Left lobe of liver (tissue), 2 donors: ENCODE measurements around the gene ZP3. TPM values are rescaled to one million over a fixed set of nuclear protein-coding genes. Genes with fewer than 3 reads are reported as not detected.
"Not testable (repeated sequence)": the region's sequence is repeated elsewhere in the genome, so short reads cannot be mapped to it uniquely, and the experiment has no call there.

ENCODE experiments used
- ATAC-seq: fragments of 200-7000 bp; cut with Tn5 transposase; one replicate; pipeline ENCODE4 v1.9.1; 2020; ENCODE audit warnings: mild to moderate bottlenecking, moderate library complexity
- DNase-seq: peaks from one replicate; pipeline ENCODE4 v3.0.0-alpha.2; 2020; ENCODE audit warnings: low spot score
- total RNA-seq: library from RNA; stranded (reverse); gene quantifications from one replicate; pipeline ENCODE4 v1.2.1, GENCODE V29; 2021
- donor health status: DM: no; HTN: no; CAD: no; lungs with moderate emphysema.
- donor health status: DM: no; HTN: yes; CAD: no.

The ZP3 gene
- 0.20 TPM for total RNA-seq

GRCh38 chr7:76424413-76425111 lies at the start of gene ZP3:
TSS of gene ZP3 (plus strand) at chr7:76424950. CDS start at chr7:76424965, 15 bp downstream.
- no peak for DNase-seq
- no peak for ATAC-seq

- no peak for DNase-seq
Measured at GRCh38 chr7:76375251-76375650, 49.5 kb upstream of the ZP3 start.

GRCh38 chr7:76377186-76377918 lies 47.4 kb upstream of the ZP3 start:
- DNase-seq (no peak), ATAC-seq (no peak)

More at GRCh38 chr7:76375251-76375650, 49.5 kb upstream of the ZP3 start:
- no peak for ATAC-seq

DNA sequence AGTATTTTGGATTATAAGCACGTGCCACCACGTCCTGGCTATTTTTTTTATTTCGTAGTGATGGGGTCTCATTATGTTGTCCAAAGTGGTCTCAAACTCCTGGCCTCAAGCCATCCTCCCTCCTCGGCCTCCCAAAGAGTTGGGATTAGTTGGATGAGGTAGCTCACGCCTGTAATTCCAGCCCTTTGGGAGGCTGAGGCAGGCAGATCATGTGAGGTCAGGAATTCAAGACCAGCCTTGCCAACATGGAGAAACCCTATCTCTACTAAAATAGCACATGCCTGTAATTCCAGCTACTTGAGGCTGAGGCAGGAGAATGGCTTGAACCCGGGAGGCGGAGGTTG lies 44.2 kb upstream of the ZP3 start:
- DNase-seq (peak; percentile 54), ATAC-seq (no peak)

DNA sequence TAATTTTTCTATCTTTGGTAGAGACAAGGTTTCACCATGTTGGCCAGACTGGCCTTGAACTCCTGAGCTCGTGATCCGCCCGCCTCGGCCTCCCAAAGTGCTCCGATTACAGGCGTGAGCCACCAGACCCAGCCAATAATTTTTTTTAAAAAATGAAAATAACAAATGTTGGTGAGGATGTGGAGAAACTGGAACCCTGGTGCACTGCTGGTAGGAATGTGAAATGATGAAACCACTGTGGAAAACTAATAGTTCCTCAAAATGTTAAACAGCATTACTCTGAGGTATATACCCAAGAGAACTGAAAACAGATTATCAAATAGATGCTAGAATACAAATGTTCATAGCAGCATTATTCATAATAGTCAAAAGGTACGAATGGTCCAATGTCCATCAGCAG lies 42.9 kb upstream of the ZP3 start:
- no peak for DNase-seq
- no peak for ATAC-seq

DNA sequence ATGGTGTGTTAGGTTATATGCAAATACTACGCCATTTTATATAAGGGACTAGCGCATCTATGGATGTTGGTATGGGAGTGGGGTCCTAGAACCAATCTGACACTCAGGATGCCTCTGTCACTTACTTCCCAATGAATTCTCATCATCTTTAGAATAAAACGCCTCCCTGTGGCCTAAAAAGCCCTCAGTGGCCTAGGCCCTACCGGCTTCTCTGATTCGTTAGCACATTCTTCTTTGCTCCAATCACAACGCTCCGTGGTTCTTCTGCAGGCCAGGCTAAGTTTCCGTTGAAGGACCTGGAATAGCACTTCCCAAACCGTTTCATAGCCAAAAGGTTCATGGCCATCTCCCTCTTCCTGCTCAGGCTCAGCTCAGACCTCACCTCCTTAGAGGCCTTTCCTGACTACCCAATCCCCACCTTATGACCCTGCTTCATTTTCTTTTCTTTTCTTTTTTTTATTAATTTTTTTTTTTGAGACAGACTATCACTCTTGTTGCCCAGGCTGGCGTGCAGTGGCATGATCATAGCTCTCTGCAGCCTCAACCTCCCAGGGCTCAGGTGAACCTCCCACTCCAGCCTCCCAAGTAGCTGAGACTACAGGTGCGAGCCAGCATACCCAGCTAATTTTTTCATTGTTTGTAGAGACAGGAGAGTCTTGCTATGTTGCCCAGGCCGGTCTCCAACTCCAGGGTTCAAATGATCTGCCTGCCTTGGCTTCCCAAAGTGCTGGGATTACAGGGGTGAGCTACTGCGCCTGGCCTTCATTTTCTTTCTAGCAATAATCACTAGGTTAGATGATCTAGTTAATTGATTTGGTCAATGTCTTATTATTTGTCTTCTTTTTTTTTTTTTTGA lies 41.4 kb upstream of the ZP3 start:
- DNase-seq (no peak), ATAC-seq (no peak)

GRCh38 chr7:76386691-76387260 lies 38.0 kb upstream of the ZP3 start:
- peak; percentile 31 for ATAC-seq
- no peak for DNase-seq

DNA sequence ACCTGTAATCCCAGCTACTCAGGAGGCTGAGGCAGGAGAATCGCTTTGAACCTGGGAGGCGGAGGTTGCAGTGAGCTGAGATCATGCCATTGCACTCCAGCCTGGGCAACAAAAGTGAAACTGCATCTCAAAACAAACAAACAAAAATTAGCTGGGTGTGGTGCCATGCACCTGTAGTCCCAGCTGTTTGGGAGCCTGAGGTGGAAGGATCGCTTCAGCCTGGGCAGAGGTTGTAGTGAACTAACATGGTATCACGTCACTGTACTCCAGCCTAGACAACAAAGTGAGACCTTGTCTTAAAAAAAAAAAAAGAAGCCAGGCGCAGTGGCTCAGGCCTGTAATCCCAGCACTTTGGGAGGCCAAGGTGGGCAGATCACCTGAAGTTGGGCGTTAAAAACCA lies 37.0 kb upstream of the ZP3 start:
- ATAC-seq, DNase-seq: not testable (repeated sequence)

DNA sequence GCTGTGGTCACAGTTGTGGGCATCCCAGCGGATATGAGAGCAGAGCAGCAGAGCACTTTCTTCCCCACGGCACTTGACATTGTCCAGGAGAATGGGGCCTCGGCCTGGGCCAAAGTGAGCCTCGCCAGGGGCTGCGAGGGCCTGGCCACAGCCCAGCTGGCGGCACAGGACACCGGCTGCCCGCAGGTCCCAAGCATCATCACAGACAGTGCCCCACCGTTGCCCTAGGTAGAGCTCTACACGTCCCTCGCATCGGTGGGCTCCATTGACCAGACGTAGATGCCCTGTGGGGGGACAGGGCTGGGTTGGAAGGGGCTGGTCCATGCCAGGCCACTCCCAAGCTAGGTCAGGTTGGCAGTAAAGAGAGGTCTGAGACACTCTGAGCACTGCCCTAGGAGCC lies 34.7 kb upstream of the ZP3 start:
- ATAC-seq (no peak), DNase-seq (no peak)

- ATAC-seq (peak; percentile 53), DNase-seq (no peak)
Measured at GRCh38 chr7:76392531-76393115, 32.1 kb upstream of the ZP3 start.

GRCh38 chr7:76393116-76394031 lies 31.4 kb upstream of the ZP3 start:
- peak; percentile 96 for DNase-seq
- ATAC-seq = peak; percentile 80

DNA sequence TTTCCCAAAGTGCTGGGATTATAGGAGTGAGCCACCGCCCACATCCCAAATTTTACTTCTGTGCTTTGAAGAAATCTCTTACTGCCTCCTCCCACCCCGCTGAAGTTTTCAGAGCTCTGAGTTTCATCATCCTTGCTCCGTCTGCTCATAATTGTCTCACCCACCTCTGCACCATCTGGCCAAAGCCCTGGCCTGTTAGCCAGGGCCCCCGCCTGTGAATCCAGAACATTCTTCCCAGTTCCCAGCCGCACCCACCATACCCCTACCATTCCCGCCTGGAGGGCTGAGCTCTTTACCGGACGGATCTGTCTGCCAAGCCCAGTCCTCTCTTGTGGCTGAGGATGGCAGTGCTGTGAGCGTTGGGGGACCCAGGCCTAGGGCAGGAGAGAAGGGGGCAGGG lies 29.8 kb upstream of the ZP3 start:
- no peak for DNase-seq
- no peak for ATAC-seq

GRCh38 chr7:76395605-76395964 lies 29.2 kb upstream of the ZP3 start:
- not testable (repeated sequence) for DNase-seq, ATAC-seq

- DNase-seq (no peak), ATAC-seq (no peak)
Measured at GRCh38 chr7:76395965-76396726, 28.6 kb upstream of the ZP3 start.

DNA sequence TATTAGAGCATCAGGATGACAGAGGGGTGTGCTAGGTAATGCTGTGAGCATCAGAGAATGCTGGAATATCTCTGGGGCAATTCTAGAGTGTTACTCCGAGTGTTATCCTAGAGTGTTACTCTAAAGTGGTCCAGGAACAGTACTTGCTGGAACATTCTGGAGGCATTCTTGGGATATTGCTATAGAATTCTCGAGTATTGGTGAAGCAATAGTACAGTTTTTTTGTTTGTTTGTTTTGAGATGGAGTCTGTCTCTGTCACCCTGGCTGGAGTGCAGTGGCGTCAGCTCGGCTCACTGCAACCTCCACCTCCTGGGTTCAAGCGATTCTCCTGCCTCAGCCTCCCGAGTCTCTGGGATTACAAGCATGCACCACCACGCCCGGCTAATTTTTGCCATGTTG lies 27.9 kb upstream of the ZP3 start:
- ATAC-seq (no peak), DNase-seq (no peak)

DNA sequence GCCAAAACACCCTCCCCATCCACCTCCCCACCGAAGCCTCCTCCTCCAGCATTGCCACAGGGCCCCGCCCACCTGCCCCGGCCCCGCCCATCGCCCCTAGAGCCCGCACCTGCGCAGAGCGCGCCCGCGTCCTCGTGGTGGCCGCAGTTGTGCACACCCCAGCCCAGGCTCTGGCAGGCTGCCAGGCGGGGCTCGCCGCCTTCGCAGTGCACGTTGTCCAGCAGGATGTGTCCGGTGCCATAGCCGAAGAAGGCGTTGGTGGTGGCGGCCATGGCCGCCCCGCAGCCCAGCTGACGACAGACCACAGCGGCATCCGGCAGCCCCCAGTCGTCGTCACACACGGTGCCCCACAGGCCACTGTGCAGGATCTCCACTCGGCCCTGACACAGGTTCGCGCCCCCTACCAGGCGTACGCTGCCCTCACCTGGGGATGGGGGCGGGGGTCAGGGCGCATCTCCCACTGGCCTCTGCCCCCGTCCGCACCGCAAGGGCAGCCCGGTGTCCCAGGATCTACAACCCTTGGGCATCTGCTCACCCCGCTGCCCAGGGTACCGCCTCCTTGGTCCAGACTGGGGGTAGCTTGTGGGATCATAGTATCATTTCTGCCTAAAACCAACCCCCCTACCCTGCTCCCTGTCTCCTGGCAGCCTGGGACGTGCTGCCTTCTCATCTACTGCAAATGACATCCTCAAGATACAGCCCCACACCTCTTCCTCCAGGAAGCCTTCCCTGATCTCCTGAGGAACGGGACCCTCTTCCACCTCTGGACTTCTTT lies 27.2 kb upstream of the ZP3 start:
- ATAC-seq = peak; percentile 48
- peak; percentile 81 for DNase-seq

DNA sequence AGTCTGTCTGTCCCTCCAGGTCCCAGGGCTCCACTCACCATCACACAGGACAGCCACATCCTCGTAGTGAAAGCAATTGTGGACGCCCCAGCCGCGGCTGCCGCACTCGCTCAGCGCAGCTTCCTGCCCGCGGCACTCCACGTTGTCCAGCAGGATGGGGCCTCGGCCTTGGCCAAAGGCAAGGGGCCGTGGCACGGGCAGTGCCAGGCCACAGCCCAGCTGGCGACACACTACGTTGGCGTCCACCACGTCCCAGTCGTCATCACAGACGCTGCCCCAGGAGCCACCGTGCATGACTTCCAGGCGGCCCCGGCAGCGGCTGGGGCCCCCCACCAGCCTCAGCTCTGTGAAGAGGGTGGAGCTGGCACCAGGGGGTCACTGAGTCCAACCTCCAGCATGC lies 24.5 kb upstream of the ZP3 start:
- no peak for DNase-seq
- no peak for ATAC-seq

- DNase-seq = not testable (repeated sequence)
- ATAC-seq = peak; percentile 15
Measured at GRCh38 chr7:76403097-76403496, 21.7 kb upstream of the ZP3 start.
